Measurements from ENCODE around the gene ITK.

The ITK gene

DNA sequence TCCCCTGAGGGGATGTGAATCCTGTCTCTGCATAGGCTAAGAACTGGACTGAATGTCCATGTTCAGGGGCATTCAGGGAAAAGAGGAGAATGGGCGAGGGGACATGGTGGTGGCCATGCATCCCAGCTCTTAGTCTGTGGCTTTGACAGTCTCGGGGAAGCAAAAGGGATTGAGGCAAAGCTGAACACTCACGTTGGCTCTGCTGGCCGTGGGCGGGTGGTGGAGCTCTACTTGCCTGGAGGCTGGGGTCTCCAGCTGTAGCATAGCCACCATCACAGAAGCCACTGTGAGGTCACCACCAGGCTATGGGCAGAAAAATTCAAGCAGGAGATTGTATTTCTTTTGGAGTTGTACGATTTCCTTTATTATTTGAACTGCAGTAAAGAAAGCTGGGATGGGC is 18.6 kb upstream of the ITK start:
- TF ChIP-seq GATA2 (IDR thresholded peaks at IDR 0.05; ENCODE audit: low read depth, low read length) (no peak), GATA3 (IDR thresholded peaks at IDR 0.05; ENCODE audit: low read depth, low read length) (no peak)

GRCh38 chr5:157162919-157163510 is 17.6 kb upstream of the ITK start:
- TF ChIP-seq GATA3 (IDR thresholded peaks at IDR 0.05; ENCODE audit: low read depth, low read length) (no peak), GATA2 (IDR thresholded peaks at IDR 0.05; ENCODE audit: low read depth, low read length) (no peak)

DNA sequence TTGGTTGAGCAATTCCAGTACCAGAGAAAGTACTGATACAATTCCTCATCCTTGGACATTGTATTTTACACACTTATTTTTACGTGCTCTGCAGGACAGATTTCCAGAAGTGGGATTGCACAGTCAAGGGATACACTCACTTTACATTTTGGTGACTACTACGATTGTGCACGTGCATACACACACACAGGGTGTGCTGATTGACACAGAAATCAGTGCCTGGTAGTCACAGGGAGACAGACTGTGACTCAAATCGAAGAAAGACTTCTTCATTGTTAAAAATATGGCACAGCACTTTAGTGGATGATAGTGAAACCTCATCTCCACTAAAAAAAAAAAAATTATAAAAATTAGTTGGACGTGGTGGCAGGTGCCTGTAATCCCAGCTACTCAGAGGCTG is 16.1 kb upstream of the ITK start:
- no peak for TF ChIP-seq GATA3 (IDR thresholded peaks at IDR 0.05; ENCODE audit: low read depth, low read length)
- no peak for TF ChIP-seq GATA2 (IDR thresholded peaks at IDR 0.05; ENCODE audit: low read depth, low read length)

- TF ChIP-seq GATA2 (IDR thresholded peaks at IDR 0.05; ENCODE audit: low read depth, low read length), result no peak
- no peak for TF ChIP-seq GATA3 (IDR thresholded peaks at IDR 0.05; ENCODE audit: low read depth, low read length)
Observed at GRCh38 chr5:157165261-157165660, 15.4 kb upstream of the ITK start.

DNA sequence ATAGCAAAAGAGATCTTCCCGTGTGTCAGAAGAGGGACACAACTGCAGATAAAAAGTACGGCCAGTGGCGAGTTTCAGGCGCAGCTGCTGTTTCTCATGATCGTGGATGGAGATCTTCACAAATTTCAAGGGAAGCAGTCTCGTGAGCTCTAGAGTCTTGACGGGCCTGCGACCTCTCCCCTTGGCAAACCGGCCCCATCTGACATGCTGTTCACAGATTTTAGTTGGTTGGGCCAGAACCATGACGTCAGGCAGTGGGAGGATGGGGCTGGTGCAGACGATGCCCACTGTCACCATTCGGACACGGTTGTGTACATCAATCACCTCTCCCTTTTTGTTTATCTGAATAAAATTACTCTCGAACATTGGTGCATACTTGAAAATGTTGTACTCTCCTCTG is 15.0 kb upstream of the ITK start:
- no peak for TF ChIP-seq GATA2 (IDR thresholded peaks at IDR 0.05; ENCODE audit: low read depth, low read length)
- TF ChIP-seq GATA3 (IDR thresholded peaks at IDR 0.05; ENCODE audit: low read depth, low read length), result no peak

DNA sequence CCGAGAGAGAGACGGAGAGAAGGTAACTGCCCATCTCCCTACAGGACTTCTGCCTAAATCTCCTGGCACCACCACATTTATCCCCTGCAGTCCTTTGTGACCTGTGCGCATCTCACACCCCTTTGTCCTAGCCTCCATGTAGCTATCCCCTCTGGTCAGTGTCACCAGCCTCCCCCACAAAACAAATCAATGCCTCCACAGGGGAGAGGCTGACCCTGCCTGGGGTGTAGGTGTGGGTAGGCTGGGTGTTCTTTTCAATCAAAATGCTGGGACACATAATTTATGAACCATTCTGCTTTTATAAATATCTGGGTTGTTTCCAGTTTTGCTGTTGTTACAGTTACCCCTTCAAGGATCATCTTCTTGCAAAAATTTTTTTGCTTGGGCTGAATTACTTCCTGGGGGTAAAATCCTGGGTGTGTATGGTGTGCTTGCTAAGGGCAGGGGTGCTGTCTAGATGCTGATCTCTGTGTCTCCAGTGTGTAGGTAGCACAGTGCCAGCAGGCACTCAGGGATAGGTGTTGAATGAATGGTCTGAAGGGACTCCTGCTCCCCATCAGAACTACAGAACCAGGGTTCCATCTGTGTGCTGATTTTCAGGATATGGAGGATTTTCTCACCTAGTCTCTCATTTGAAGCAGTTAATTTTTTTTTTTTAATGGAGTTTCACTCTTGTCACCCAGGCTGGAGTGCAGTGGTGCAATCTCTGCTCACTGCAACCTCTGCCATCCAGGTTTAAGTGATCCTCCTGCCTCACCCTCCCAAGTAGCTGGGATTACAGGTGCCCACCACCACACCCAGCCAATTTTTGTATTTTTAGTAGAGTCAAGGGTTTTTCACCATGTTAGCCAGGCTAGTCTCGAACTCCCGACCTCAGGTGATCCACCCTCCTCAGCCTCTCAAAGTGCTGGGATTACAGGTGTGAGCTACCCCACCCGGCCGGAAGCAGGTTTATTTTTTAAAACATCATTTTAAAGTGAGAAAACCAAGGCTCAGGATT is 14.1 kb upstream of the ITK start, which contains the start of gene GARIN3:
Gene GARIN3 (minus strand): TSS at position 51 of the 1,000 bp plus-strand sequence. CDS start 96 bp downstream, outside the sequence.
- TF ChIP-seq GATA2 (IDR thresholded peaks at IDR 0.05; ENCODE audit: low read depth, low read length) (no peak), GATA3 (IDR thresholded peaks at IDR 0.05; ENCODE audit: low read depth, low read length) (no peak)

DNA sequence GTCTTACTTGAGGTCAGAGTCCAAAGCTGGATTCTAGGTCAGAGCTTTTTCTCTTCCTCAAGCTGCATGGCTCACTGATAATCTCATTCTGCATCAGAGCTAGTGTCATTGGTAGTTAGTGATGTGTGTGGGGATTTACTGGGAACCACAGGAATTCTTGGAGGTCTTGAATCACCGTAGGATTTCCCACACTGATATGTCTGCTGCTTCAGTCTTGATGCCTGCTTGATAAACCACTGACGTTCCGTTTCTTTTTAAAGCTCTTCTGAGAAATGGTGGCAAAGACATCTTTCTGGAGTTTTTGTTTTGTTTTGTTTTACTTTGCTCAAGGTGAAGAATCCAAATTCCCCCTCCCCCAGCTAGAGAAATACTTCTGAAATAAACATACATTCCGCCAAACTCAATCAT is 13.4 kb upstream of the ITK start:
- TF ChIP-seq GATA2 (IDR thresholded peaks at IDR 0.05; ENCODE audit: low read depth, low read length) (no peak), GATA3 (IDR thresholded peaks at IDR 0.05; ENCODE audit: low read depth, low read length) (no peak)

GRCh38 chr5:157168286-157168685 is 12.4 kb upstream of the ITK start:
- TF ChIP-seq GATA2 (IDR thresholded peaks at IDR 0.05; ENCODE audit: low read depth, low read length), result no peak
- no peak for TF ChIP-seq GATA3 (IDR thresholded peaks at IDR 0.05; ENCODE audit: low read depth, low read length)

- TF ChIP-seq GATA2 (IDR thresholded peaks at IDR 0.05; ENCODE audit: low read depth, low read length) (no peak), GATA3 (IDR thresholded peaks at IDR 0.05; ENCODE audit: low read depth, low read length) (no peak)
Observed at GRCh38 chr5:157172403-157172802, 8.2 kb upstream of the ITK start.

DNA sequence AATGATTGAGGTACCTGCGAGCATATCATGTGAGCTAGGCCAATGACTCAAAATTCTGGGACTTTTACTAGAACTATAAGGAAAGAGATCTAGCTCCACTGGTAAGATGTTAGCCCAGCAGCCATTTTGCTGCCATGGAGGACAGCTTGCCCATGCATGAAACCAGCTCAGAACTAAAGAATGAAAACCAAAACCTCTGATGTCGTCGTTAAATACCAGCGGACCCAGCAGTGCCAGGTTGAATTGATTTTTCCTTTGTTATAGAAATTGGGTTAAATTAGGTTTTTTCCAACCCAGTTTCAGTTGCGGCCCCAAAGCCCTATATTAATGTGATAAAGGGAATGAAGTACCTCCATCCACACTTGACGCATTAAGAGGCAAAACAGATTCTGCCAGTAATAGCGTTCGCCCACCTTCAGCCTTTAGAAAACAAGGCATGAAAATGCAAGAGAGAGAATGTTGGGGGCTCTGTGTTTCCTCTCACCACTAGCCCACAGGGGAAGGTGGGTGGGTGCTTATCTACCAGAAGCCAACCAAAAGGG is 5.5 kb upstream of the ITK start:
- TF ChIP-seq GATA2 (IDR thresholded peaks at IDR 0.05; ENCODE audit: low read depth, low read length) (no peak), GATA3 (IDR thresholded peaks at IDR 0.05; ENCODE audit: low read depth, low read length) (no peak)

- TF ChIP-seq GATA3 (IDR thresholded peaks at IDR 0.05; ENCODE audit: low read depth, low read length) (no peak), GATA2 (IDR thresholded peaks at IDR 0.05; ENCODE audit: low read depth, low read length) (no peak)
Observed at GRCh38 chr5:157177953-157178352, 2.7 kb upstream of the ITK start.

- TF ChIP-seq GATA2 (IDR thresholded peaks at IDR 0.05; ENCODE audit: low read depth, low read length) (no peak), GATA3 (IDR thresholded peaks at IDR 0.05; ENCODE audit: low read depth, low read length) (no peak)
Observed at GRCh38 chr5:157178966-157179365, 1.7 kb upstream of the ITK start.

DNA sequence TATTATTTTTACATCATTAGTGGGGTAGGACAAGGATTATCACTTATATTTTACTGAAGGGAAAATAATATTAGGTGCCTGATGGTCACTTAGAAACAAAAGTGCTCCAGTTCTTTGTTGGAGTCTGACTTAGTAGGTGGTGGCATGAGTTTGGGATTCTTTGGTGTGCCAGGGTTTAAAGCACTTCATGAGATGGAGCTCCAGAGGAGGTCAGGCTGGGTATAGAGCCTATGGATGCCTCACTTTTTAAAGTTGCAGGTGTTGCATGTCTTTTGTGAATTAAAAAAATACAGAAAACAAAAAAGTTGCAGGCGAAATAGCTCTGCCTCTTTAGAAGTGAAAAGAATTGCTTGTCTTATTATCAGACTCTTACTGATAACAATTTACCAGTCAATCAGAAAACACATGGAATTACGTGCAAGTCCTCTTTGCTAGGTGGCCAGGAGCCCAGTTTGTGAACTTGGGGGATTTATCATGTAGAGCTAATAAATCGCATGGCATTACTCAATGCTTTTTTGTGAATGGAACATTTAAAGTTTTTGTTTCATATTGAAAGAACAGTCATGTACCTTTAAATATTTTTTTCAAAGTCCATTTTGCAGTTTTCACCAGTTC is 1.6 kb downstream of the ITK start:
- no peak for TF ChIP-seq GATA2 (IDR thresholded peaks at IDR 0.05; ENCODE audit: low read depth, low read length)
- no peak for TF ChIP-seq GATA3 (IDR thresholded peaks at IDR 0.05; ENCODE audit: low read depth, low read length)

- no peak for TF ChIP-seq GATA2 (IDR thresholded peaks at IDR 0.05; ENCODE audit: low read depth, low read length)
Observed at GRCh38 chr5:157184117-157184670, 3.6 kb downstream of the ITK start.

Measured in SH-SY5Y (cell line).